ENCODE measurements around the gene STIM2. TPM values are rescaled to one million over a fixed set of nuclear protein-coding genes. Genes with fewer than 3 reads are reported as not detected.
"Not testable (repeated sequence)": the region's sequence is repeated elsewhere in the genome, so short reads cannot be mapped to it uniquely, and the experiment has no call there.

The STIM2 gene
- total RNA-seq, 1 experiment from 2014 or later, result 30.2 TPM

DNA sequence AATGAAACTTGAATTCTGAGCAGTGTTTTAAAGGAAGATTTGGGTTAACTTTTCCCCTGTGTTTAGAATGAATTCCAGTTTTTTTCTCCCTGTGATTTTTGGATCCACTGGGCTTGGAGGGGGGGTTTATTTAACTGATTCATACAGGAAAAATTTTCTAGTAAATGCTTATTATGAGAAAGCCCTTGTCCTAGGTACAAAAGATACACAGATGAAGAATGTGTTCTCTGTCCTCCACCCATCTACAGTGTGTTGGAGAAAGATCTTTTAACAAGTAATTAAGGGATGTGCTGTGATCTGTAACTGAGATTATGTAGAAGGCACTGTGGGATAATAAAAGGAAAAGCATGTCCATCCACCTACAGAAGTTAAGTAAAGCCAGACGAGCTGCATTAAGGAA lies 103.9 kb downstream of the STIM2 start:
- Histone ChIP-seq H3K4me3 (no peak overlapping the region), H3K4me1 (replicated peaks; ENCODE audit: insufficient read depth) (no peaks in the 10 kb centered on the region), H4K20me1 (ENCODE audit: insufficient read depth) (no peaks in the 10 kb centered on the region), H3K9me2 (ENCODE audit: insufficient read depth) (no peaks in the 10 kb centered on the region), H3K9me3 (ENCODE audit: insufficient read depth, low read depth) (no peaks in the 10 kb centered on the region), H3K79me2 (ENCODE audit: low read depth) (no peaks in the 10 kb centered on the region), H3K27ac (no peak overlapping the region), H2AFZ (no peak overlapping the region), H3K36me3 (ENCODE audit: low read depth) (no peaks in the 10 kb centered on the region), H3K4me2 (no peak overlapping the region), H3F3A (ENCODE audit: insufficient read depth, low read depth) (no peaks in the 10 kb centered on the region), H3K27me3 (ENCODE audit: insufficient read depth, low read depth) (no peaks in the 10 kb centered on the region)
- POLR2A ChIA-PET (ENCODE audit: unreplicated experiment), result no interaction called here
- intact Hi-C loops (cut with micrococcal nuclease; ENCODE audit: unreplicated experiment), result no loop called here
- TF ChIP-seq EZH2 (IDR thresholded peaks at IDR 0.05; ENCODE audit: low read depth), result no peak
- TF ChIP-seq, protein P1, sequence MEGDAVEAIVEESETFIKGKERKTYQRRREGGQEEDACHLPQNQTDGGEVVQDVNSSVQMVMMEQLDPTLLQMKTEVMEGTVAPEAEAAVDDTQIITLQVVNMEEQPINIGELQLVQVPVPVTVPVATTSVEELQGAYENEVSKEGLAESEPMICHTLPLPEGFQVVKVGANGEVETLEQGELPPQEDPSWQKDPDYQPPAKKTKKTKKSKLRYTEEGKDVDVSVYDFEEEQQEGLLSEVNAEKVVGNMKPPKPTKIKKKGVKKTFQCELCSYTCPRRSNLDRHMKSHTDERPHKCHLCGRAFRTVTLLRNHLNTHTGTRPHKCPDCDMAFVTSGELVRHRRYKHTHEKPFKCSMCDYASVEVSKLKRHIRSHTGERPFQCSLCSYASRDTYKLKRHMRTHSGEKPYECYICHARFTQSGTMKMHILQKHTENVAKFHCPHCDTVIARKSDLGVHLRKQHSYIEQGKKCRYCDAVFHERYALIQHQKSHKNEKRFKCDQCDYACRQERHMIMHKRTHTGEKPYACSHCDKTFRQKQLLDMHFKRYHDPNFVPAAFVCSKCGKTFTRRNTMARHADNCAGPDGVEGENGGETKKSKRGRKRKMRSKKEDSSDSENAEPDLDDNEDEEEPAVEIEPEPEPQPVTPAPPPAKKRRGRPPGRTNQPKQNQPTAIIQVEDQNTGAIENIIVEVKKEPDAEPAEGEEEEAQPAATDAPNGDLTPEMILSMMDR (conservative IDR thresholded peaks at IDR 0.05), result no peak
- DNase-seq, result no peak
- CTCF ChIA-PET, result no interaction called here
- BruUV-seq (replicated peaks), result no TSS peak

DNA sequence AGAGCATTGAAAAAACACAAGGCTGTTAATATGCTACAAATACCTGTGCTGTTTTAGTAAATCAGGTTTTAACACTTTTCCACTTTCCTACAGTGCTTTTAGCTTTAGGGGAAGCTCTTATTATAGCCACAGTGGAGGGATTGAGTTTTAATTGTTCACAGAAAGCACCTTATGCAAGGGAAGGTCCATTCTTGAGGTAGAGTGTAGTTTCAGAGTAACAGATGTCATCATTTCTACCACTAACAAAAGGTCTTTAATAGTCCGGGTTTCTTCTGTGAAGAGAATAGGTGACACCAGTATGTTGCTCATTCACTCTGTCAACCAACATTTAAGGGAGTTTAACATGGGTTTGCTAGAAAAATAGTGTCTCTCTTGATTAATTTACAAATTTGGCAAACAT lies 104.4 kb downstream of the STIM2 start:
- intact Hi-C loops (cut with micrococcal nuclease; ENCODE audit: unreplicated experiment), result no loop called here
- Histone ChIP-seq H3K4me2 (no peak overlapping the region), H3F3A (ENCODE audit: insufficient read depth, low read depth) (no peaks in the 10 kb centered on the region), H2AFZ (no peak overlapping the region), H3K4me1 (replicated peaks; ENCODE audit: insufficient read depth) (no peaks in the 10 kb centered on the region), H3K36me3 (ENCODE audit: low read depth) (no peaks in the 10 kb centered on the region), H3K9me3 (ENCODE audit: insufficient read depth, low read depth) (no peaks in the 10 kb centered on the region), H3K27ac (no peak overlapping the region), H3K27me3 (ENCODE audit: insufficient read depth, low read depth) (no peaks in the 10 kb centered on the region), H4K20me1 (ENCODE audit: insufficient read depth) (no peaks in the 10 kb centered on the region), H3K79me2 (ENCODE audit: low read depth) (no peaks in the 10 kb centered on the region), H3K9me2 (ENCODE audit: insufficient read depth) (no peaks in the 10 kb centered on the region), H3K4me3 (no peak overlapping the region)
- ChIA-PET POLR2A (ENCODE audit: unreplicated experiment) (no interaction called here), CTCF (no interaction called here)
- DNase-seq, result no peak
- no TSS peak for BruUV-seq (replicated peaks)
- TF ChIP-seq, protein P1 (conservative IDR thresholded peaks at IDR 0.05), result no peak
- TF ChIP-seq EZH2 (IDR thresholded peaks at IDR 0.05; ENCODE audit: low read depth), result no peak

DNA sequence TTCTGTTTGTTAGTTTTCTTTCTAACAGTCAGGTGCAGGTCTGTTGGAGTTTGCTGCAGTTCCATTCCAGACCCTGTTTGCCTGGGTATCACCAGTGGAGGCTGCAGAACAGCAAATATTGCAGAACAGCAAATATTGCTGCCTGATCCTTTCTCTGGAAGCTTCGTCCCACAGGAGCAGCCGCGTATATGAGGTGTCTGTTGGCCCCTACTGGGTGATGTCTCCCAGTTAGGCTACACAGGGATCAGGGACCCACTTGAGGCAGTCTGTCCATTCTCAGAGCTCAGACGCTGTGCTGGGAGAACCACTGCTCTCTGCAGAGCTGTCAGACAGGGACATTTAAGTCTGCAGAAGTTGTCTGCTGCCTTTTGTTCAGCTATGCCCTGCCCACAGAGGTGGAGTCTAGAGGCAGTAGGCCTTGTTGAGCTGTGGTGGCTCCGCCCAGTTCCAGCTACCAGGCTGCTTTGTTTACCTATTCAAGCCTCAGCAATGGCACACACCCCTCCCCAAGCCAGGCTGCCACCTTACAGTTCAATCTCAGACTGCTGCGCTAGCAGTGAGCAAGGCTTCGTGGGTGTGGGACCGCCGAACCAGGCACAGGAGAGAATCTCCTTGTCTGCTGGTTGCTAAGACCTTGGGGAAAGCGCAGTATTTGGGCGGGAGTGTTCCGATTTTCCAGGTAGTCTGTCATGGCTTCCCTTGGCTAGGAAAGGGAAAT lies 115.0 kb downstream of the STIM2 start:
- H3K27ac ChIP-seq; H2AFZ ChIP-seq; H3K9me3 ChIP-seq (ENCODE audit: insufficient read depth, low read depth); CTCF ChIA-PET; H3K27me3 ChIP-seq (ENCODE audit: insufficient read depth, low read depth); H3K4me1 ChIP-seq (replicated peaks; ENCODE audit: insufficient read depth); DNase-seq; H3F3A ChIP-seq (ENCODE audit: insufficient read depth, low read depth); H4K20me1 ChIP-seq (ENCODE audit: insufficient read depth); H3K4me2 ChIP-seq; H3K9me2 ChIP-seq (ENCODE audit: insufficient read depth); H3K36me3 ChIP-seq (ENCODE audit: low read depth); POLR2A ChIA-PET (ENCODE audit: unreplicated experiment); intact Hi-C loops (cut with micrococcal nuclease; ENCODE audit: unreplicated experiment); H3K79me2 ChIP-seq (ENCODE audit: low read depth); BruUV-seq (replicated peaks); H3K4me3 ChIP-seq: not testable (repeated sequence)

Measured in PC-9 (cell line).